Fibroblast of villous mesenchyme (primary cell): Measurements from ENCODE around the gene CYP2W1. TPM values are rescaled to one million over a fixed set of nuclear protein-coding genes. Genes with fewer than 3 reads are reported as not detected.

Experiments used
- DNase-seq: peaks from one replicate; pipeline ENCODE4 v3.0.0-alpha.2; 2010; ENCODE audit warnings: low read depth
- H3K4me3 ChIP-seq: 2 replicates; pipeline ENCODE4 v1.5.1; 2011; ENCODE audit warnings: low read depth, mild to moderate bottlenecking, low read length
- CTCF ChIP-seq: IDR thresholded peaks from 2 replicates; pipeline ENCODE4 v1.5.1; 2012; ENCODE audit warnings: low read depth, mild to moderate bottlenecking, low read length; ENCODE audit not compliant: insufficient read depth
- total RNA-seq: library from RNA; depleted of rRNA; stranded (reverse); fragments of >200 nt; gene quantifications from 2 replicates; pipeline ENCODE4 v1.2.3, GENCODE V29; 2012

CYP2W1 gene
- total RNA-seq, 1 donor: under 0.01 TPM

GRCh38 chr7:966291-967069 is 16.5 kb upstream of the CYP2W1 start:
- no peak for DNase-seq
- no peak for TF ChIP-seq CTCF
- H3K4me3 ChIP-seq: no peak overlapping the region

GRCh38 chr7:967361-968082 is 15.5 kb upstream of the CYP2W1 start:
- H3K4me3 ChIP-seq: no peak overlapping the region
- no peak for DNase-seq
- no peak for TF ChIP-seq CTCF

- DNase-seq: no peak
- no peak overlapping the region for H3K4me3 ChIP-seq
- TF ChIP-seq CTCF: no peak
Measured at GRCh38 chr7:968205-969105, 14.5 kb upstream of the CYP2W1 start.

- no peak for DNase-seq
- no peak overlapping the region for H3K4me3 ChIP-seq
- TF ChIP-seq CTCF: no peak
Measured at GRCh38 chr7:969403-969802, 13.6 kb upstream of the CYP2W1 start.

GRCh38 chr7:970744-971143 is 12.2 kb upstream of the CYP2W1 start:
- no peak for DNase-seq
- no peak overlapping the region for H3K4me3 ChIP-seq
- no peak for TF ChIP-seq CTCF

GRCh38 chr7:972110-972509 is 10.9 kb upstream of the CYP2W1 start:
- no peak overlapping the region for H3K4me3 ChIP-seq
- DNase-seq: no peak
- TF ChIP-seq CTCF: no peak
